K562 (cell line): Measurements from ENCODE around the gene PPP1R36.

Experiments
- BCLAF1 ChIP-seq, 2 experiments: fragments of 450-650 bp in 1 of 2; IDR thresholded peaks; 2 replicates each; pipeline ENCODE4 v1.6.1; 2011 to 2017; ENCODE audit warnings: low read depth in 2 of 2, antibody characterized with exemption in 1 of 2, borderline replicate concordance in 1 of 2, low read length in 1 of 2, mild to moderate bottlenecking in 1 of 2, mixed read lengths in 1 of 2; ENCODE audit not compliant: control insufficient read depth in 1 of 2
- CTCF ChIP-seq, 3 experiments: IDR thresholded peaks in 2 of 3; conservative IDR thresholded peaks in 1 of 3; 2 replicates each; pipeline ENCODE4 v1.5.1; 2011 to 2012; ENCODE audit warnings: low read length in 3 of 3, mild to moderate bottlenecking in 3 of 3, control low read depth in 2 of 3, improper control_type of control experiment in 1 of 3, inconsistent platforms in 1 of 3, low read depth in 1 of 3, mixed read lengths in 1 of 3, moderate library complexity in 1 of 3; ENCODE audit not compliant: insufficient read depth in 2 of 3
- DIDO1 ChIP-seq: fragments of 450-650 bp; IDR thresholded peaks from 2 replicates; pipeline ENCODE4 v1.6.1; 2016; ENCODE audit warnings: low read depth, missing biosample characterization, missing genetic modification characterization
- EZH2 ChIP-seq: IDR thresholded peaks from 2 replicates; pipeline ENCODE4 v1.6.1; 2012; ENCODE audit warnings: low read depth, mild to moderate bottlenecking, inconsistent platforms, low read length, borderline replicate concordance
- FOXM1 ChIP-seq, 2 experiments: fragments of 450-650 bp in 1 of 2; sonication (generic) in 1 of 2; formaldehyde crosslinking in 1 of 2; IDR thresholded peaks; 2 replicates each; pipeline versions ENCODE4 v1.6.1 to v1.9.0; 2017 to 2022; ENCODE audit warnings: low read depth in 2 of 2, mild to moderate bottlenecking in 2 of 2, missing genetic modification reagents in 1 of 2, moderate library complexity in 1 of 2
- POLR2AphosphoS5 ChIP-seq: IDR thresholded peaks from 2 replicates; pipeline ENCODE4 v1.6.1; 2011; ENCODE audit warnings: mild to moderate bottlenecking, low read depth, low read length, moderate library complexity; ENCODE audit not compliant: control insufficient read depth, insufficient read depth
- SP2 ChIP-seq: IDR thresholded peaks from 2 replicates; pipeline ENCODE4 v1.6.1; 2011; ENCODE audit warnings: mild to moderate bottlenecking, low read depth, low read length, moderate library complexity; ENCODE audit not compliant: poor library complexity, severe bottlenecking; ENCODE audit errors: extremely low read depth
- TFE3 ChIP-seq: fragments of 450-650 bp; formaldehyde crosslinking; IDR thresholded peaks from 2 replicates; pipeline ENCODE4 v1.4.0; 2020; ENCODE audit warnings: mild to moderate bottlenecking, mixed read lengths

GRCh38 chr14:64638625-64639024 is 88.9 kb downstream of the PPP1R36 start:
- TF ChIP-seq FOXM1 (IDR thresholded peaks at IDR 0.05; ENCODE audit: low read depth) (no peak), FOXM1 (CRISPR knock-in tag; IDR thresholded peaks at IDR 0.05; ENCODE audit: low read depth) (no peak), EZH2 (no peak), TFE3 (no peak), BCLAF1 (IDR thresholded peaks at IDR 0.05; ENCODE audit: borderline replicate concordance in 1 of 2, control insufficient read depth in 1 of 2, low read depth in 2 of 2, low read length in 1 of 2) (no peak), SP2 (no peak), CTCF (IDR thresholded peaks at IDR 0.05 in 2 of 3, conservative IDR thresholded peaks at IDR 0.05 in 1 of 3; ENCODE audit: insufficient read depth in 2 of 3, low read depth in 1 of 3, low read length in 3 of 3) (no peak), POLR2AphosphoS5 (no peak), DIDO1 (tag) (no peak)
